GM19043 (cell line): ENCODE data around the gene COPZ2.
"Not testable (repeated sequence)": the region's sequence is repeated elsewhere in the genome, so short reads cannot be mapped to it uniquely, and the experiment has no call there.

Experiments used
- ATAC-seq: cut with Tn5 transposase; IDR thresholded peaks from one replicate; pipeline ENCODE4 v1.9.1; 2021; ENCODE audit warnings: low read depth; ENCODE audit not compliant: unreplicated experiment

The COPZ2 gene

DNA sequence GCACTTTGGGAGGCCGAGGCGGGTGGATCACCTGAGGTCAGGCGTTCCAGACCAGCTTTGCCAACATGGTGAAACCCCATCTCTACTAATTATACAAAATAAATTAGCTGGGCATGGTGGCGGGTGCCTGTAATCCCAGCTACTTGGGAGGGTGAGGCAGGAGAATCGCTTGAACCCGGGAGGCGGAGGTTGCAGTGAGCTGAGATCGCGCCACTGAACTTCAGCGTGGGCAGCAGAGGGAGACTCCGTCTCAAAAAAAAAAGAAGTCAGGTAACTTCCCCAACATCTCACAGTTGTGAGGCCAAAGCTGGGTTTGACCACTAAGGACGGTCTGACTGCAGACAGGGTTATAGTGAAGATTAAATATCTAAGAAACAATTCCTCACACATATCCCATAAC is 2.9 kb downstream of the COPZ2 start:
- ATAC-seq: not testable (repeated sequence)

DNA sequence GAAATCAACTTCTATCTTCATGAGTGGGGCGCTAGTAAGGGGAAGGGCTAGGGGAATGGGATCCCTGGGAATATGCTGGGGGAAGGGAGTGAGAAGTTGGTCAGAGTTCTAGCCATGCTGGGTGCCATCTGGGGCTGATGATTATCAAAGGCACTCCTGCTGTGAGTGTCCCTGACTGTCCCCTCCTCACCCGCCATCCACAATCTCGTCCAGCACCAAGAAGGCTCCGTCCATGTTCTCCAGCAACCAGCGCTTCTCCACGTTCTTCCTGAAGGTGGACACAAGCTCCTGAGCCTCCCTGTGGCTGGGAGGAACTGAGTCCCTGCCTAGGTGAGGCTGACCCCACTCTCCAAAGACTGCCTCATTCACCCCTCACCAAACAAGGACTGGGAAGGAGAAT is 5.6 kb downstream of the COPZ2 start:
- ATAC-seq: no peak

DNA sequence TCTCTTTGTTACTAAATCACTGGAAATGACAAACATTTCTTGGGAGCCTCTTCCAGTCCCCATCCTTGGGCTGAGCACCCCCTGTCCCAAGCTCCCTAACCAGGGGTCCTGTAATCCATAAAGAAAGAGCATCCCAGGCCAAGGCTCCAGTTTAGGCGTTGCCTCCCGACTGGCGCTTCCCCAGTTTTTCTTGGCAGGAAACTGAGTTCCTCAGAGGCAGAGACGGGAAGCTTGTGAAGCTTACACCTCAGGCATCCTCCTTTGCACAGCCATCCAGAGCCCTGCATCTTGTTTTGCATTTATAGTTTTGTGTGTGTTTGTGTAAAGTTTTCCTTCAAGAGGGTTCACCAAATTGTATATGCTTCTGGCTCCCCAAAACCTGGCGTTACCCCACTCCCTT is 7.1 kb downstream of the COPZ2 start:
- ATAC-seq: no peak

DNA sequence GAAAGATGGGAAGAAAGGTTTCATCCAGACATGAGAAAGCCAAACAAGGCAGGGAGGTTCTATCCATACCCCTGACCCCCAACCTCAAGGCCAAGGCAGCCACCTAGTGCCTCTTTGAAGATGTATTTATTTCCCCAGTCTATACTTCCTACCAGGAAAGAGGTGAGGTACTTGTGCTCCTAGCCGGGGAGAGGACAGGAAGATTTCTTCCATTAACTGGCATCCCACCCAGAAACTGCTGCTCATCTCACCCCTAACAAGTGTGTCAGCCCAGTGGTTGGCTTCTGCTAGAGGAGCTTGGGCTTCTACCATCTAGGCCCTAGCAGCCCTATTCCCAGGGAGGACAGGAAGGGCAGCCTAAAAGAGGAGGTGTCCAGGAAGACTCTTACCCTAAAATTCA is 8.9 kb downstream of the COPZ2 start:
- no peak for ATAC-seq

DNA sequence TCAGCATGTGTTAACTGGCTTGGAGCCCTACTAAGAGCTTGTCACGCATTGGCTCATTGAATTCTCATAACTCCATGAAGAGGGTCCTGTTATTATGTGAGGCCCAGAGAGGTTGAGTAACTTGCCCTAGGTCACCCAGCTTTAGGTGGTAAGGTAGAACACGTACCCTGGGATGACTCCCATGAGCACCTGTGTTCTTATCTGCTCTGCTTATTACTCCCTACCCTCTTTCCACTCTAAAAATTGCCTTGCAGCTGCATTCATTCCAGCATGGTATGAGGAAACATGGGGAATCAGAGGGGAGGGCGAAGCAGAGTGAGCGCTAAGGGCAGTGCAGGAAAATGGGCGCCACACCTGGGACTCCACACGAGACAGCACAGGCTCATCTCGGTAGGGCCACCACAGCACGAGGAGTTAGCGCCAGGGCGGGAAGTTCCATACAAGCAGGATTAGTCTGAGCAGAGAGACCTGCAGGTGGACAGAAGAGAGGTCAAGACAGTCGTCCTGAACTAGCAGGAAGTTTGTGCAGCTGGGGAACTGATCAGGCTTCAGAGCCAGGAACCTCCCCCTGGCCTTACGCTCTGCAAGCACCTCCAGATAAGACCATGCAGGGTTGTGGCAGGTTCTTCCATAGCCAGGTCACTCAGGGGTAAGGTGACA is 10.1 kb downstream of the COPZ2 start:
- no peak for ATAC-seq

DNA sequence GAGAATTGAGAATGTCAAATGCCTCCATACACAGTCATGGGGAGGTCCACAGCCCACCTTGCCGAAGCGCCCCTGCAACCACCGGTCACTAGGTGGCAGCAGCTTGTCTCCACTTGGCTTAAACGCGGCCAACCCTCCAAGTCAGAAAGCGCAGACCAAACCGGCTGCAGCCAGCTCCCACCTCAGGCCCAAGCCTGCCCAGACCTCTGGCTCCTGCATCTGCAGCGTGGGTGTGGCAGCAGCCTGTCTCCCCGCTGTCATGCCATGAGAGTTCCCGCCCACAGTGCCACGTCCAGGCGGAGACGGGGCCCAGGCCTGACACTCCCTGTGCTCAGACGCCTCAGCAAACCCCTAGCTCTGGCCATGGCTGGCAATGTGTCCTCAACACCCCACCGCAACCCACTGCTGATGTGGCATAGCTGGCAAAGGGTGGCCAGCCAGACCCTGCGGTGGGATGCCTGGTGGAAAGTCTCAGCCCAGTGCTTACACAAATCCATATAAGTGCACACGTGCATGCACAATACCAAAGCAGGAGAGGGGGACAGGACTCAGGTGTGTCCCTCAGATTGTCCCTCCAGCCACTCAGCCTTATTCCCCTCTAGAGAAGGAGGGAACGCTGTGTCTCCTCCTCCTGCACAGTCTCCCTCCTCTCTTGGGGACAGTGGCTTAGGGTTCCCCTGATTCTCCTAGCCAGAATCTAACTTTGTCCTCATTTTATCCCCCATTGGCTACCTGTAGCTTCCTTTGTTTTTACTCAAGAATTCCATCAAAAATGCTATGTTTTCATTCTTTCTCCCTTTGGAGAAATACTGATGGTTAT is 10.9 kb downstream of the COPZ2 start:
- ATAC-seq: no peak

DNA sequence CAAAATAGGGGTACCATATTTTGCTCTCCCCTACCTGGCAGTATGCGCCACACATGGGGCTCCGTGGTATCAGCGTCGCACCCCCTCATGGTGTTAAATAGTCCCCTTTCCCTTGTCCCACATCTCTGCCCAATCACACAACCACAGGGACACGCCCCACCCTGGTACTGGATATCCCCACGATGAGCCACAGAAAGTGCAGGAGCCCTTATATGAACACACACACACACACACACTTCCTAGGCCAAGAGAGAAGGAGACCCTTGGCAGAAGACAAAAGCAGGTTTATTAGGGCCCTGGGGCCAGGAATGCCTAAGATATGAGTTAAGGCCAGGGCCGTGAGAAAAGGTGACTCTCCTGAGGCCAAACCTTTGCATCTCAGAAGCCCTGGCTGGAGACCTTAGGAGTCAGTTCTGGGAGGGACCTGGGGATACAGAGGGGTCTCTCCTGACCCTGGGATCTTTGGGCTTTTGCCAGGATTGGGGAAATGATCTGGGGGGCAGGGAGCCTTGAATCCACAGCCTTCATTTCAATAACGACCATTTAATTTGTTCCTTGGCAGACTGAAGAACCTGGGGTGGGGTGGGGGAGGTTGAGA is 11.6 kb downstream of the COPZ2 start:
- ATAC-seq: no peak

DNA sequence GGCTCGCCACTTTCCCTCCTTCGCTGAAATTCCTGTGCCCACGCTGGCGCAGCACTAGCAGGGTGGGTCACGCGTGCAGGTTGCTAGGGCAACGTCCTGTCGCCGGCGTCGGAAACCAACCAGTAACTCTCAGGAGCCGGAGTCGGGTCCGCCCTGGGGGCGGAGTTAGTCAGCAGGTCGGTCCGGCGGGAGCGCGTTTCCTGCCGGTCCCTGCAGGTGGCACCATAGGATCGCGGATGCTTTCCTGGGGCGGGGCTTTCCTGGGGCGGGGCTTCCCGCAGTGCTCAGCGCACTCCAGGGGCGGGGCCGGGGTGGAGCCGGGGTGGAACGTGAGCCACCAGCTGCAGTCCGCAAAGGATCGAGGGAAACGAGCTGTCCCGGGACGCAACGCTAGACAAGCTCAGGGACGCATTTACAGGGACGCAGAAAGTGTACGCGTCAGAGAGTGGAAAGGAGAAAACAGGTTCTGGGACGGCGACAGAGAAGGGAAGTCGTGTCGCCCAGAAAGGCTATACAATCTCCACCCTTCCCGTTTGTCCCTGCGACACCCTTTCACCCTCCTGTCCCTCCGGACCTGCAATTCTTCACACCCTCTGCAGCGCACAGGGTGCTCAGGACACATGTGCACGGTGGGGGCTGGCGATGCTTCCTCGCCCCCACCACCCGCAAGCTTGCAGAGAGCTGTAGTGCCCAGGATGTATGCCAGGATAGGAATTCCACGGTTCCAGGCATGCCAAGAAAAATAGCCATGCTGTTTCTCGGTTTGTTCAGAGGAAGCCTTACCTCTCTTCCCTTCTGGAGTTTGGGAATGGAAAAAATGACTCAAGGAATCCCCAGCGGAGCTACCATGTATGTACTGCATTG is 12.3 kb downstream of the COPZ2 start:
- peak; percentile 72 for ATAC-seq

DNA sequence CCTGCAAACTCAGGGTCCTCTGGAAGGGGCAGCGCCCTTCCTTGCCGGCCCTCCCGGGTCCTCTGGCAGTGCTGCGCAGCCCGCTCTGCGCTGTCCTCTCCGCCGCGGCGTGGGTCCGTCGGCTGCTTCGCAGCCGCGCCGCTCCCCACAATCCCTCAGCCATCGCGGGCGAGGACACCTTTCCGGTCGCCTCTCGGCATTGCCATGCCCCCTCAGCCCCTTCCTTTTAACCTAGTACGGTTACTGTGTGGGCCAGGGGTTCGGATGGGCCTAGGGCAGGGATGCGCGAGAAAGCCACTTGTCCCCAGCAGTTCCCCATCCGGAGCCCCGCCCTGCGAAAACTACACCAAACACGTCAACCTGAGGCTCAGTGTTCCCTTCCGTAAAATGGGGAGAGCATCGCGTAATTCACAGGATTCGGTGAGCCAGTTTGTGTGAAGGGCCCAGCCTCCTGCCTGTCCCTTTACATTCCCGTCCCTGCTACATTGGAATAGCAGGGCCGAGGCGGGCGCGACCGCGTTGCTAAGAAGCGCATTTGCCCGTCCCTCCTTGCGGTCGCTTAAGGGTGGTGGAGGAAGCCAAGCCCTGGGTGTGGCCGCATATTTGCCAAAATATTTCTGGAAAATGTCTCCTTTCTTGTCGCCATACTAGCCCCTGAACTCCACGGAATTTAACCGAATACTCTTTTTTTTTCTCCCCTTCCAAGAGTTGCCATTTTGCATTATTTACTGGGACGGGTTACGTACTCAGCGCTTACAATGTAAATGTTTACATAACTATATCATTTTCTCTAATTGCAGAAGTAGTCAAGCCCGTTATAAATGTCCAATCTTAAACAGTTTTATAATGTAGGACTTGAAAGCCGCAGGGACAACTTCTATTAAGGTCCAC is 13.2 kb downstream of the COPZ2 start:
- peak; percentile 7 for ATAC-seq

DNA sequence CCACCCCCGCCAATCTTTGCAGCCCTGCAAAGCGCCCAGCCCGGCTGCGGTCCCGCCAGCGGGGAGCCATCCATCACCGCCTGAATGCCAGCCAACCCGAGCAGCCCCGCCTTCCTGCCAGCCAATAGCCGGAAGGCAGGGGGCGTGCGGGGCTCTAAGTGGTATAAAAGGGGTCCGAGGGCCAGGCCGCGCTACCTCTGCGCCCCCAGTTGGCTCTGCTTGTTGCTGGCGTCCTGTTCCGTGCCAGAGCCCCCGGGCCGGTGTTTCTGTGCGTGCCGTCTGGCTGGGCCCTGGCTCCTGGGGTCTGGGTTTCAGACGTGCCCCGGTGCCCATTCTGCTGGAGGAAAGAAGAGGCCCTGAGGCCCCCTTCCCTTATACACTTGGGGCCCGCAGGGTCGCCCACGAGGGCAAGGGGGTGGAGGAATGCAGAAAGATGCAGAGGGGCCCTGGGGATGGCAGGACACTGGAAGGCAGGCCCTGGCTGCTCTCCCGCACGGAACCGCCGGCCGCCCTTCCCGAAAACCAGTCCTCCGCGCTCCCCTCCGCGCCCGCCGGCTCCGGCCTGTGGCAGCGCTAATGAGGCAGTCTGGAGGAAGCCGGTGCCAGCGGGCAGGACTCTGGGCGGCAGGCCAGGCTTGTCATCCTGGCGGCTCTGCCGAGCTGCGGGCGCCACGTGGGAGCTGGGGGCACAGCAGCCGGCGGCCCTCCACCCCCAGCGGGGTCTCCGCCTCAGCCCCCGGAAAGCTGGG is 14.0 kb downstream of the COPZ2 start:
- no peak for ATAC-seq

DNA sequence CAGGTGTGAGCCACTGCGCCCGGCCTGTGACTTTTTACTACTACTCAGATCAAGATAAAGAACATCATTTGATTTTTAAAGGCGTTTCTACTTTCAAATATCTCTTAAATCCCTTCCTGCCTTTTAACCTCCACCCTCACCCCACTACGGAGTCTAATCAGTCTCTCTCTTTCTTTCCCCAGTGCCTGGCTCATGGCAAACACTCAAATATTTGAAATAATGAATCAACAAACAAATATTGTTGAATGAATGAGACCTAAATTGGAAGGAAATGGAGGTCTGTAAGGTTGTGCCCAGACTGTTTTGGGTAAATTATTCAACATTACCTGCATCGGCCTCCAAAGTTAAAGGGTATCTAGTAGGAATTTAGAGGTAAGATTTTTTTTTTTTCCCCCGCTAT is 14.7 kb downstream of the COPZ2 start:
- no peak for ATAC-seq

DNA sequence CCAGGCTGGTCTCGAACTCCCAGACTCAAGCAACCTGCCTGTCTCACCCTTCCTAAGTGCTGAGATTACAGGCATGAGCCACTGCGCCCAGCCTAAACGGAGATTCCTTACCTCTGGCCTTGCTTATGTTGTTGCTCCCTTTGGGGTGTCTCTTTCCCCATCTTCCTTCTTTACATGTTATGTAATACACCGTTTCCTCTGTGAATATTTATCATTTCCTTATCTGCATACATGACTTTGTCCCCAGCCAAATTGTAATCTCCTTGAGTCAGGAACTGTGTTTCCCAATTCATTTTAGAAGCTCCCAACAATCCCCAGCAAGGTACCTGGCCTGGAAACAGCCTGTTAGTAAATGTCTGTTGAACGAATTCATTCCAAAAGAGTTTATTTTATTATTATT is 15.7 kb downstream of the COPZ2 start:
- no peak for ATAC-seq

DNA sequence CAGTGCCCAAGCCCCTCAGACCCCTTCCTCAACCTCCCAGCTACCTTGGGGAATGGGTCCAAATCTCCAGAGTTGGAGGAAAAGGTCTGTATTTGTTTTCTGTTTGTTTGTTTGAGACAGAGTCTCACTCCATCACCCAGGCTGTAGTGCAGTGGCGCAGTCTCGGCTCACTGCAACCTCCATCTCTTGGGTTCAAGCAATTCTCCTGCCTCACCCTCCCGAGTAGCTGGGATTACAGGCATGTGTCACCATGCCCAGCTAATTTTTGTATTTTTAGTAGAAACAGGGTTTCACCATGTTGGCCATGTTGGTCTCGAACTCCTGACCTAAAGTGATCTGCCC is 19.8 kb downstream of the COPZ2 start:
- not testable (repeated sequence) for ATAC-seq

DNA sequence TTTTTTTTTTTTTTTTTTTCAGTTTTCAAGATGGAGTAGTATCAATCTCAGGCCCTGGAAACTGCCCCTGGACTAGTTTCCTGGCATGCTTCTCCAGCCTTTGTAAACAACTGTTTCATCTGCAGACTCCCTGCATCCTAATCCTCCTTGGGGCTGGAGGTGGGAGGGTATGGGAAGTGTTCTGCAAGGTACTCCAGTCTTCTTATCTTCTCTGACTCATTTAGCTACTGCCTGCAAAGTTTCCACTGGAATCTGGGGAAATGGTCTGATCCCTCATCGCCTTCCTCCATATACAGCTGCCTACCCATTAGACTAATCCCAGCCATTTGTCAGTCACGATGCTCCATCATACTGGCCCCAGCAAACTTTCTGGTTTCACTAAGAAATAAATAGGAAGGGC is 21.5 kb downstream of the COPZ2 start:
- ATAC-seq: no peak

DNA sequence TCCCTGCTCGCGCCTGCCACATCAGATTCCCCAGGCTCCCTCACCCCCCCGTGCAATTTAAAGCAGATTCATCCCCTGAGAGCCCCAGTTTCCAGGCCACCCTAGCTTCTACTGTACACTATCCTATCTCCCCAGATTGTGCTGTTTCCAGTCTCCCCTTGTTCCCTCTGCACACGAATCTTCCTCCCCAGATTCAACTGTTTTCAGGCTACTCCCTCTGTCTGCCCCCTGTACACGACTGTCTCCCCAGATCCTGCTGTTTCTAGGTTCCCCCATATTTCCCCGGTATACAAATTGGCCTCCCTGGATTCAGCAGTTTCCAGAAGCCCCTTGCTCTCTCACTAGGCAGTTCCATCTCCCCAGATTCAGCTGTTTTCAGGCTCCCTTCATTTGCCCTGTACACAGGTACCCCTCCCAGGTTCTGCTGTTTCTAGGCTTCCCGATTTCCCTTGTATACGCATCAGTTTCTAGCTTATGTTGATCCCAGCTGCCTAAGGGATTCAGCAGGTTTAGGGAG is 22.9 kb downstream of the COPZ2 start:
- no peak for ATAC-seq

DNA sequence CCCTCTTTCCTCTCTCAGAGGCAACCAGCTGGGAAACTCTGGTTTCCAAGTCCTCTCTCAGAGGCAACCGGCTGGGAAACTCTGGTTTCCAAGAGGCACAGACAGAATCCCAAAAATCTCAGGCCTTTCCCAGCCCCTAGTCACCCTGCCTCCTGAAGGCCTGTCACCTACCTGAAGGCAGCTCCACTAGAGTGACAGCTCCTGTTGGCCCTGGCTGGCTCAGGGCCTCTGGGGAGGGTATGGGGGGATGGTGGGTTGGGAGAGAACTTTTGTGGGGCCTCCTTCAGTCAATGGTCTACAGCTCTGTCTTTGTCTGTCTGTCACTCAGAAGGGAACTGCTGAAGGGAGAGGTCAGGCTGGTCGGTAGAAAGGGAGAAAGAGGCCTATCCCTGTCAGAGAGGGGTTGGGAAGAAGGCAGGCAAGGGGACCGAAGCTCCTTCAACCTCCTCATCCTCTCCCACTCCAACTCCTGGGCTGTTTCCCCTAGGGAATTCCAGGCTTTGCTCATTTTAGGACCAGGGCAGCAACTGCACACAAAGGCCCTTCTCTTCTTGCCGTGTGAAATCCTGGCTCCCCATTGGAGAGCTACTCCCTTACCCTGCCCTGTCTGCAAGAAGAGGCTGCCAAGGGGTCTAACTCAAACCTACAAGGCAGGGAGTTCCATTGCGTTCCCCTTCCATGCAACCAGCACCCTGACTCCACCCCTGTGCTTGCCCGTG is 23.6 kb downstream of the COPZ2 start:
- ATAC-seq: no peak

DNA sequence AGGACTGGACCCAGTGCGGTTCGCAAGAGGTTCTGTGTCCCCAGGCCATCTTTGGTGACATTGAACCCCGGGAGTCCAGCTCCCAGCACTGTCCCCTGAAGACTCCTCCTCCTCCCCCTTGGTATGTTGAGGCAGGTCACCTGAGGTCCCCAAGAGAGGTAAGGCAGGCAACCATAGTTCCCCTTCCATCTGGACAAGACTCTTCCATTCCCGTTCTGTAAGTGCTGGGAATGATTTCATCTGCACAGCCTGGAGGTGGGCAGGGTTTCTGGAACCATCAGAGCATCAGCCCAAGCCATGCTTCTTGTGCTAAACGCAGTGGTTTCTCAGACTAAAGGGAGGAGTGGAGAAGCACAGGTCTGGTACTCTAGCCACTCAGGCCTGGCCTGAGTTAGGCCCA is 24.9 kb downstream of the COPZ2 start:
- ATAC-seq: no peak

DNA sequence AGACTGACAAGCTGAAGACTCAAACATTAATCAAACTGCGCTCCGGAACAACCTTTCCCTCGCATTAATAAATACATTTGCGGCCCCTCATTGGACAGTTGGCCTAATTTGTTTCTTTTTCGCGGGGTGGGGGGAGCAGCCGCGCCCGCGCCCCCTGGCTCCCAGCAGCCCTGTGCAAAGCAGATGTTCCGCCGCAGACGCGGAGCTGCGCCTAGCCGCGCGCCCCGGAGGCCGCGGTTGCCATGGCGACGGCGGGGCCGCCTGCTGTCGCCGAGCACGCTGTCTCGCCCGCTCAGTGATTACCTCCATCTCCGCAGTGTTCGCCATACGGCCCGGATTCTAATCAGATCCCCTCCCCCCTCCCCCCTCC is 25.5 kb downstream of the COPZ2 start:
- ATAC-seq: no peak
